Ovary (tissue), 3 donors: Measurements from ENCODE around the gene DRAXIN.

Experiments
- EP300 ChIP-seq: sonication (generic); formaldehyde crosslinking; IDR thresholded peaks from one replicate; pipeline ENCODE4 v1.6.1; 2017; ENCODE audit warnings: antibody characterized with exemption
- POLR2A ChIP-seq: fragments of 450-650 bp; IDR thresholded peaks from one replicate; pipeline ENCODE4 v1.6.1; 2017; ENCODE audit warnings: antibody characterized with exemption, mild to moderate bottlenecking, moderate library complexity
- TF ChIP-seq, protein P1 (sequence below), 3 donors: fragments of 450-650 bp in 2 of 3; fragments of 200-600 bp in 1 of 3; IDR thresholded peaks; one replicate each; pipeline versions ENCODE4 v1.5.1 to v1.8.0; 2016 to 2022; ENCODE audit warnings: antibody characterized with exemption in 3 of 3, mild to moderate bottlenecking in 1 of 3
- donor health status: DM: no; HTN: no; CAD: no.

- TF ChIP-seq, protein P1, sequence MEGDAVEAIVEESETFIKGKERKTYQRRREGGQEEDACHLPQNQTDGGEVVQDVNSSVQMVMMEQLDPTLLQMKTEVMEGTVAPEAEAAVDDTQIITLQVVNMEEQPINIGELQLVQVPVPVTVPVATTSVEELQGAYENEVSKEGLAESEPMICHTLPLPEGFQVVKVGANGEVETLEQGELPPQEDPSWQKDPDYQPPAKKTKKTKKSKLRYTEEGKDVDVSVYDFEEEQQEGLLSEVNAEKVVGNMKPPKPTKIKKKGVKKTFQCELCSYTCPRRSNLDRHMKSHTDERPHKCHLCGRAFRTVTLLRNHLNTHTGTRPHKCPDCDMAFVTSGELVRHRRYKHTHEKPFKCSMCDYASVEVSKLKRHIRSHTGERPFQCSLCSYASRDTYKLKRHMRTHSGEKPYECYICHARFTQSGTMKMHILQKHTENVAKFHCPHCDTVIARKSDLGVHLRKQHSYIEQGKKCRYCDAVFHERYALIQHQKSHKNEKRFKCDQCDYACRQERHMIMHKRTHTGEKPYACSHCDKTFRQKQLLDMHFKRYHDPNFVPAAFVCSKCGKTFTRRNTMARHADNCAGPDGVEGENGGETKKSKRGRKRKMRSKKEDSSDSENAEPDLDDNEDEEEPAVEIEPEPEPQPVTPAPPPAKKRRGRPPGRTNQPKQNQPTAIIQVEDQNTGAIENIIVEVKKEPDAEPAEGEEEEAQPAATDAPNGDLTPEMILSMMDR (IDR thresholded peaks at IDR 0.05): peak in 2 of 3 donors; percentile 21 to 37
- TF ChIP-seq POLR2A (no peak), EP300 (no peak)
Observed at GRCh38 chr1:11650331-11650991, 41.0 kb upstream of the DRAXIN start.
